Prostate gland (tissue), 2 donors: ENCODE measurements around the gene SEM1. TPM values are rescaled to one million over a fixed set of nuclear protein-coding genes. Genes with fewer than 3 reads are reported as not detected.
"Not testable (repeated sequence)": the region's sequence is repeated elsewhere in the genome, so short reads cannot be mapped to it uniquely, and the experiment has no call there.

Experiments used
- DNase-seq: peaks from one replicate; pipeline ENCODE4 v3.0.0-alpha.2; 2019; ENCODE audit warnings: low spot score
- H3K27ac ChIP-seq, 2 donors: fragments of 200-600 bp; sonication (generic); 2 replicates each; pipeline ENCODE4 v1.5.1; 2017 to 2019
- H3K27me3 ChIP-seq: fragments of 200-600 bp; sonication (generic); replicated peaks from 2 replicates; pipeline ENCODE4 v1.5.1; 2019; ENCODE audit not compliant: insufficient read depth
- H3K36me3 ChIP-seq, 2 donors: fragments of 200-600 bp; sonication (generic); 1 replicate in 1 of 2; 2 replicates in 1 of 2; pipeline versions ENCODE4 v1.5.1 to v1.8.1; 2017 to 2019
- H3K4me1 ChIP-seq: fragments of 200-600 bp; sonication (generic); replicated peaks from 2 replicates; pipeline ENCODE4 v1.5.1; 2019
- H3K4me3 ChIP-seq, 2 donors: fragments of 200-600 bp; sonication (generic); 2 replicates each; pipeline ENCODE4 v1.5.1; 2017 to 2019
- H3K9me3 ChIP-seq: fragments of 200-600 bp; sonication (generic); 2 replicates; pipeline ENCODE4 v1.5.1; 2017
- CTCF ChIP-seq, 4 experiments: fragments of 200-600 bp in 2 of 4; fragments of 450-650 bp in 2 of 4; sonication (generic) in 2 of 4; IDR thresholded peaks; 1 replicate in 3 of 4; 2 replicates in 1 of 4; pipeline ENCODE4 v1.5.1; 2016 to 2019; ENCODE audit warnings: antibody characterized with exemption in 4 of 4, mild to moderate bottlenecking in 2 of 4, moderate library complexity in 2 of 4
- POLR2A ChIP-seq: fragments of 450-650 bp; IDR thresholded peaks from one replicate; pipeline ENCODE4 v1.6.1; 2016; ENCODE audit warnings: antibody characterized with exemption, mild to moderate bottlenecking
- POLR2AphosphoS5 ChIP-seq: sonication (generic); formaldehyde crosslinking; IDR thresholded peaks from one replicate; pipeline ENCODE4 v1.6.1; 2017; ENCODE audit warnings: antibody characterized with exemption
- WGBS: methylation state at CpG from one replicate; pipeline ENCODE4 v1.1.5; 2018; 5-methylcytosine and 5-hydroxymethylcytosine counted together
- intact Hi-C: fragments of 100-400 bp; cut with DNase I; formaldehyde crosslinking; loops from one replicate; pipeline ENCODE4 v1.14.2; 2022
- total RNA-seq, 2 donors: library from RNA; depleted of rRNA; stranded (reverse); fragments of >200 nt; gene quantifications; one replicate each; pipeline ENCODE4 v1.1.0, GENCODE V29; 2016

Gene SEM1
- total RNA-seq, 2 donors from 2014 or later: 16.2 to 24.9 TPM

GRCh38 chr7:96707901-96708774 is 1.5 kb downstream of the SEM1 start:
- intact Hi-C loops: no loop called here
- 90% methylated on average over 4 of the region's 4 CpGs for WGBS
- no peak for DNase-seq
- Histone ChIP-seq H3K36me3 (no peaks in the 10 kb centered on the region), H3K4me3 (no peak overlapping the region), H3K27ac (no peak overlapping the region), H3K4me1 (no peaks in the 10 kb centered on the region), H3K9me3 (no peaks in the 10 kb centered on the region), H3K27me3 (no peaks in the 10 kb centered on the region)
- TF ChIP-seq CTCF (IDR thresholded peaks at IDR 0.05): no peak
- no peak for TF ChIP-seq POLR2A
- TF ChIP-seq POLR2AphosphoS5: no peak

GRCh38 chr7:96701258-96701657 is 8.4 kb downstream of the SEM1 start:
- no peaks in the 10 kb centered on the region for H3K36me3 ChIP-seq
- no peak overlapping the region for H3K4me3 ChIP-seq
- intact Hi-C loops: no loop called here
- no peaks in the 10 kb centered on the region for H3K9me3 ChIP-seq
- 80% methylated on average over 3 of the region's 3 CpGs for WGBS
- TF ChIP-seq POLR2AphosphoS5: no peak
- DNase-seq: no peak
- H3K4me1 ChIP-seq: no peaks in the 10 kb centered on the region
- H3K27me3 ChIP-seq: no peaks in the 10 kb centered on the region
- no peak overlapping the region for H3K27ac ChIP-seq

- H3K4me3 ChIP-seq: no peak overlapping the region
- H3K27ac ChIP-seq: no peak overlapping the region
- DNase-seq: no peak
- intact Hi-C loops: no loop called here
- TF ChIP-seq CTCF (IDR thresholded peaks at IDR 0.05) (no peak), POLR2AphosphoS5 (no peak), POLR2A (no peak)
- 88% methylated on average over 2 of the region's 2 CpGs for WGBS
- no peaks in the 10 kb centered on the region for H3K36me3 ChIP-seq
- H3K27me3 ChIP-seq: no peaks in the 10 kb centered on the region
- no peaks in the 10 kb centered on the region for H3K9me3 ChIP-seq
- no peaks in the 10 kb centered on the region for H3K4me1 ChIP-seq
These were observed 9.1 kb downstream of the SEM1 start for GRCh38 chr7:96700516-96700915.

- 95% methylated on average over 4 of the region's 4 CpGs for WGBS
- H3K27me3 ChIP-seq: no peaks in the 10 kb centered on the region
- no peak for DNase-seq
- H3K4me1 ChIP-seq: no peaks in the 10 kb centered on the region
- intact Hi-C loops: no loop called here
- no peaks in the 10 kb centered on the region for H3K36me3 ChIP-seq
- no peak overlapping the region for H3K27ac ChIP-seq
- H3K4me3 ChIP-seq: no peak overlapping the region
- no peak for TF ChIP-seq POLR2A
- no peak for TF ChIP-seq POLR2AphosphoS5
- no peak for TF ChIP-seq CTCF (IDR thresholded peaks at IDR 0.05)
- no peaks in the 10 kb centered on the region for H3K9me3 ChIP-seq
These were observed 10.3 kb downstream of the SEM1 start for GRCh38 chr7:96699219-96699871.

DNA sequence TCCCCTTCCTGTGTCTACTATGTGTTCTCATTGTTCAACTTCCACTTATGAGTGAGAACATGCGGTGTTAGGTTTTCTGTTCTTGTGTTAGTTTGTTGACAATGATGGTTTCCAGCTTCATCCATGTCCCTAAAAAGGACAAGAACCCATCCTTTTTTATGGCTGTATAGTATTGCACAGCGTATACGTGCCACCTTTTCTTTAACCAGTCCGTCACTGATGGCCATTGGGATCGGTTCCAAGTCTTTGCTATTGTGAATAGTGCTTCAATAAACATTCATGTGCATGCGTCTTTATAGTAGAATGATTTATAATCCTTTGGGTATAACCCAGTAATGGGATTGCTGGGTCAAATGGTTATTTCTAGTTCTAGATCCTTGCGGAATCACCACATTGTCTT is 11.2 kb downstream of the SEM1 start:
- H3K4me1 ChIP-seq, H3K36me3 ChIP-seq, H3K27me3 ChIP-seq, H3K27ac ChIP-seq, intact Hi-C loops, H3K4me3 ChIP-seq, DNase-seq, H3K9me3 ChIP-seq: not testable (repeated sequence)
- 85% methylated on average over 7 of the region's 7 CpGs for WGBS

DNA sequence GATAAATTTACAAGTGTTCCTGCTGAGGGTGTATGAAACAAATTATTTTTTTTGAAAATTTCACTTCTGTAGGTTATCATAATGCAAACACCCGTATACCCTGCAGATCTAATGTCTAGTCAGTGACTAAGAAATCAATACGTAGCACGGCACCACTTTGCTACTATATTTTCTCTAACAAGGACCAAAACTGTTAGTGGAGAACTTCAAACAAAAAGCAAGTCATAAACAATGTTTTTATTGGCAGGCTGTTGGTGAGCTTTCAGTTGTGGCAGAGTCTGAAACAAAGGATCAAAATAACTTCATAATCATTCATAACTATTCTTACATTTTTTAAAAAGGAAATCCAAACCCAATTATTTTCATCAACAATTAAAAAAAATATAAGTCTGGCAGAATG is 11.8 kb downstream of the SEM1 start:
- Histone ChIP-seq H3K4me3 (no peak overlapping the region), H3K36me3 (no peaks in the 10 kb centered on the region), H3K27ac (no peak overlapping the region), H3K4me1 (no peaks in the 10 kb centered on the region), H3K9me3 (no peaks in the 10 kb centered on the region), H3K27me3 (no peaks in the 10 kb centered on the region)
- intact Hi-C loops: no loop called here
- 29% methylated on average over 3 of the region's 3 CpGs for WGBS
- DNase-seq: no peak
- TF ChIP-seq POLR2AphosphoS5 (no peak), CTCF (IDR thresholded peaks at IDR 0.05) (no peak), POLR2A (no peak)
